Measurements from ENCODE around the gene ALDH1L1. TPM values are rescaled to one million over a fixed set of nuclear protein-coding genes. Genes with fewer than 3 reads are reported as not detected.

ALDH1L1 gene
- total RNA-seq, 1 experiment from 2014 or later: 1.2 TPM

DNA sequence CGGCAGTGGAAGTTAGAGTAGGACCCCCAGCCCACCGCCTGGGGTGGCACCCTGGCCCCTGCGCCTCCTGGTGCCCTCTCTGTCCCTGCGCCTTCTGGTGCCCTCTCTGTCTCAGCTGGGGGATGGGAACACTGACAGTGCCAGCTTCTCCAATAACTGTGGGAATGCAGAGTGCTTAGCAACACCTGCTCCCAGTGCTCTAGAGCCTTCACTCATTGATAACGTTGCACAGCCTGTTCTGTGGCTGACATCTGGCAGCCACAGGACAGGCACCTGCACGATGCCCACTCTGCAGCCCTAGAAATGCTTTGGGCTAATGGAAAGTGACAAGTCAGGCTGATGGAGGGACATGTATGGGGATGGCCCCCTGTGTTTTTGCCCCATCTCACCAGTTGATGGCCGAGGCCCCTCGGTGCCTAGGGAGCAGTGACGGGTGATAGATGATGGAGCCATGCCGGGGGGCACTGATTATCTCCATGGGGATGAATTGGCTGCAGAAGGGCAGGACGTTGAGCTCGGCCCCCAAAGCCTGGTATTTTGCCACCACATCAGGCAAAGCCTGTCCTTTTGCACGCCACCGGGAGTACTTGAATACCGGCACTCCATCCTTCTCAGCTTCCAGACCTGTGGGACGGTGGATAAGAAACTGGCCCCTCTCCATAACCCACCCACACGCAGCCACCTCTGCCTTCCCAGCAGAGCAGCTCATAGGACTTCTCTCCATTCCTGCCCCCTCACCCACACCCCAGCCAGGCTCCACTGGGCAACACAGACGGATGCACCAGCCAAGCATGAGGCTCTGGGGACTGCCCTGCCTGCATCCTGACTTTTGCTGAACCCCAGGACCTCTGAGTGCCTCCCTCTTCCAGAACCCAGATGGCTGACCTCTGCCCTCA lies 22.1 kb downstream of the ALDH1L1 start (continued):
- TF ChIP-seq ZNF423 (CRISPR knock-in tag; IDR thresholded peaks at IDR 0.05): no peak
- TF ChIP-seq CBFB (CRISPR knock-in tag; IDR thresholded peaks at IDR 0.05; ENCODE audit: low read depth): no peak
- no peak for TF ChIP-seq NR1H2 (CRISPR knock-in tag; IDR thresholded peaks at IDR 0.05)
- no peak for TF ChIP-seq ZNF416 (CRISPR knock-in tag; IDR thresholded peaks at IDR 0.05)
- TF ChIP-seq MYBL2 (CRISPR knock-in tag; IDR thresholded peaks at IDR 0.05): no peak
- no peak for TF ChIP-seq IRF2 (CRISPR knock-in tag; IDR thresholded peaks at IDR 0.05; ENCODE audit: borderline replicate concordance, low read depth)
- TF ChIP-seq RORB (CRISPR knock-in tag; IDR thresholded peaks at IDR 0.05): no peak
- TF ChIP-seq, protein P1, sequence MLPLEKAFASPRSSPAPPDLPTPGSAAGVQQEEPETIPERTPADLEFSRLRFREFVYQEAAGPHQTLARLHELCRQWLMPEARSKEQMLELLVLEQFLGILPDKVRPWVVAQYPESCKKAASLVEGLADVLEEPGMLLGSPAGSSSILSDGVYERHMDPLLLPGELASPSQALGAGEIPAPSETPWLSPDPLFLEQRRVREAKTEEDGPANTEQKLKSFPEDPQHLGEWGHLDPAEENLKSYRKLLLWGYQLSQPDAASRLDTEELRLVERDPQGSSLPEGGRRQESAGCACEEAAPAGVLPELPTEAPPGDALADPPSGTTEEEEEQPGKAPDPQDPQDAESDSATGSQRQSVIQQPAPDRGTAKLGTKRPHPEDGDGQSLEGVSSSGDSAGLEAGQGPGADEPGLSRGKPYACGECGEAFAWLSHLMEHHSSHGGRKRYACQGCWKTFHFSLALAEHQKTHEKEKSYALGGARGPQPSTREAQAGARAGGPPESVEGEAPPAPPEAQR (CRISPR knock-in tag; IDR thresholded peaks at IDR 0.05): no peak
- no peak for TF ChIP-seq SOX15 (CRISPR knock-in tag; IDR thresholded peaks at IDR 0.05)
- TF ChIP-seq ETV6 (CRISPR knock-in tag; IDR thresholded peaks at IDR 0.05): no peak
- no peak for TF ChIP-seq FOXK1 (CRISPR knock-in tag; IDR thresholded peaks at IDR 0.05)

- Mint-ChIP-seq H3K4me3 (no peak overlapping the region), H3K9me3 (peaks cover 8% of the 10 kb centered on the region; the same call in 1 of the 2 replicates), H3K27ac (no peak overlapping the region), H3K36me3 (peaks cover 2% of the 10 kb centered on the region; the same call in 1 of the 2 replicates), H3K4me1 (no peaks in the 10 kb centered on the region), H3K27me3 (ENCODE audit: low read depth) (no peaks in the 10 kb centered on the region; the same call in 1 of the 2 replicates)
- CTCF ChIA-PET: interaction anchor here (0.6 kb wide), 1 partner anchor 482 kb away, joined by 4 read pairs; no protein-coding TSS in a partner anchor
- ATAC-seq (no peak), DNase-seq (ENCODE audit: low spot score) (no peak)
- POLR2A ChIA-PET: interaction anchor here (1.1 kb wide), 1 partner anchor 26 kb away, joined by 4 read pairs; no protein-coding TSS in a partner anchor
- no peak for TF ChIP-seq USF2 (CRISPR knock-in tag; IDR thresholded peaks at IDR 0.05)
- no peak for TF ChIP-seq SMAD4 (CRISPR knock-in tag; IDR thresholded peaks at IDR 0.05)
- TF ChIP-seq PRRX2 (CRISPR knock-in tag; IDR thresholded peaks at IDR 0.05): no peak
- no peak for TF ChIP-seq KAT7 (CRISPR knock-in tag; IDR thresholded peaks at IDR 0.05; ENCODE audit: borderline replicate concordance)
- TF ChIP-seq MYBL2 (CRISPR knock-in tag; IDR thresholded peaks at IDR 0.05): no peak
- no peak for TF ChIP-seq TEAD4 (CRISPR knock-in tag; IDR thresholded peaks at IDR 0.05)
- no peak for TF ChIP-seq ATF3 (CRISPR knock-in tag; conservative IDR thresholded peaks at IDR 0.05)
- TF ChIP-seq, protein P2, sequence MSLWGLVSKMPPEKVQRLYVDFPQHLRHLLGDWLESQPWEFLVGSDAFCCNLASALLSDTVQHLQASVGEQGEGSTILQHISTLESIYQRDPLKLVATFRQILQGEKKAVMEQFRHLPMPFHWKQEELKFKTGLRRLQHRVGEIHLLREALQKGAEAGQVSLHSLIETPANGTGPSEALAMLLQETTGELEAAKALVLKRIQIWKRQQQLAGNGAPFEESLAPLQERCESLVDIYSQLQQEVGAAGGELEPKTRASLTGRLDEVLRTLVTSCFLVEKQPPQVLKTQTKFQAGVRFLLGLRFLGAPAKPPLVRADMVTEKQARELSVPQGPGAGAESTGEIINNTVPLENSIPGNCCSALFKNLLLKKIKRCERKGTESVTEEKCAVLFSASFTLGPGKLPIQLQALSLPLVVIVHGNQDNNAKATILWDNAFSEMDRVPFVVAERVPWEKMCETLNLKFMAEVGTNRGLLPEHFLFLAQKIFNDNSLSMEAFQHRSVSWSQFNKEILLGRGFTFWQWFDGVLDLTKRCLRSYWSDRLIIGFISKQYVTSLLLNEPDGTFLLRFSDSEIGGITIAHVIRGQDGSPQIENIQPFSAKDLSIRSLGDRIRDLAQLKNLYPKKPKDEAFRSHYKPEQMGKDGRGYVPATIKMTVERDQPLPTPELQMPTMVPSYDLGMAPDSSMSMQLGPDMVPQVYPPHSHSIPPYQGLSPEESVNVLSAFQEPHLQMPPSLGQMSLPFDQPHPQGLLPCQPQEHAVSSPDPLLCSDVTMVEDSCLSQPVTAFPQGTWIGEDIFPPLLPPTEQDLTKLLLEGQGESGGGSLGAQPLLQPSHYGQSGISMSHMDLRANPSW (CRISPR knock-in tag; conservative IDR thresholded peaks at IDR 0.05; ENCODE audit: low read depth): no peak
- TF ChIP-seq TEAD1 (CRISPR knock-in tag; IDR thresholded peaks at IDR 0.05): no peak
- TF ChIP-seq ZBTB21 (CRISPR knock-in tag; IDR thresholded peaks at IDR 0.05; ENCODE audit: borderline replicate concordance): no peak
- no peak for TF ChIP-seq ZMAT4 (CRISPR knock-in tag; IDR thresholded peaks at IDR 0.05)
Observed at GRCh38 chr3:126157083-126157768, 23.2 kb downstream of the ALDH1L1 start.
